MM.1S (cell line): ENCODE measurements around the gene ZMIZ1.

Experiments
- DNase-seq: peaks from one replicate; pipeline ENCODE4 v3.0.0-alpha.2; 2015
- H2AFZ ChIP-seq: fragments of 300-600 bp; sonication (generic); 2 replicates; pipeline ENCODE4 v1.6.0; 2016; ENCODE audit warnings: antibody characterized with exemption, low read length
- H3F3A ChIP-seq: fragments of 300-600 bp; sonication (generic); 2 replicates; pipeline ENCODE4 v1.6.1; 2016; ENCODE audit warnings: mild to moderate bottlenecking, antibody characterized with exemption, low read length, moderate library complexity, mixed read lengths; ENCODE audit not compliant: insufficient read depth
- H3K27ac ChIP-seq: fragments of 300-600 bp; sonication (generic); 2 replicates; pipeline ENCODE4 v1.5.1; 2016; ENCODE audit warnings: mild to moderate bottlenecking, low read length
- H3K27me3 ChIP-seq: fragments of 300-600 bp; sonication (generic); replicated peaks from 2 replicates; pipeline ENCODE4 v1.6.0; 2016; ENCODE audit warnings: low read length; ENCODE audit not compliant: insufficient read depth
- H3K36me3 ChIP-seq: fragments of 300-600 bp; sonication (generic); replicated peaks from 2 replicates; pipeline ENCODE4 v1.6.1; 2016; ENCODE audit warnings: mild to moderate bottlenecking, low read length, mixed read lengths; ENCODE audit not compliant: insufficient read depth
- H3K4me1 ChIP-seq: fragments of 300-600 bp; sonication (generic); 2 replicates; pipeline ENCODE4 v1.6.1; 2016; ENCODE audit warnings: low read length, mixed read lengths
- H3K4me2 ChIP-seq: fragments of 300-600 bp; sonication (generic); 2 replicates; pipeline ENCODE4 v1.6.0; 2016; ENCODE audit warnings: low read depth, low read length
- H3K4me3 ChIP-seq: fragments of 300-600 bp; sonication (generic); 2 replicates; pipeline ENCODE4 v1.5.1; 2016; ENCODE audit warnings: low read length, mixed read lengths
- H3K79me2 ChIP-seq: fragments of 300-600 bp; sonication (generic); 2 replicates; pipeline ENCODE4 v1.6.1; 2016; ENCODE audit warnings: mixed run types, low read length, mixed read lengths
- H3K9ac ChIP-seq: fragments of 300-600 bp; sonication (generic); 2 replicates; pipeline ENCODE4 v1.6.1; 2016; ENCODE audit warnings: low read length, mixed read lengths
- H3K9me2 ChIP-seq: fragments of 300-600 bp; sonication (generic); replicated peaks from 2 replicates; pipeline ENCODE4 v1.6.1; 2016; ENCODE audit warnings: mild to moderate bottlenecking, low read length, mixed read lengths; ENCODE audit not compliant: insufficient read depth
- H3K9me3 ChIP-seq: fragments of 300-600 bp; sonication (generic); replicated peaks from 2 replicates; pipeline ENCODE4 v1.6.1; 2016; ENCODE audit warnings: mild to moderate bottlenecking, low read length, mixed read lengths; ENCODE audit not compliant: insufficient read depth
- H4K20me1 ChIP-seq: fragments of 300-600 bp; sonication (generic); 2 replicates; pipeline ENCODE4 v1.6.1; 2016; ENCODE audit warnings: mild to moderate bottlenecking, low read length, moderate library complexity, mixed read lengths; ENCODE audit not compliant: insufficient read depth
- CTCF ChIP-seq: fragments of 300-600 bp; sonication (generic); IDR thresholded peaks from 2 replicates; pipeline ENCODE4 v1.5.1; 2016; ENCODE audit warnings: antibody characterized with exemption, low read length, mixed read lengths
- EZH2 ChIP-seq: fragments of 300-600 bp; sonication (generic); optimal IDR thresholded peaks from 2 replicates; pipeline ENCODE3; 2017; ENCODE audit warnings: low read depth, mild to moderate bottlenecking, antibody characterized with exemption, low read length, mixed read lengths
- EZH2phosphoT487 ChIP-seq: fragments of 300-600 bp; sonication (generic); IDR thresholded peaks from 2 replicates; pipeline ENCODE4 v1.6.1; 2018; ENCODE audit warnings: antibody characterized with exemption, low read length

ZMIZ1 gene

GRCh38 chr10:79098596-79099015 lies 29.8 kb downstream of the ZMIZ1 start:
- Histone ChIP-seq H3F3A (no peaks in the 10 kb centered on the region), H4K20me1 (no peaks in the 10 kb centered on the region), H3K9me2 (no peaks in the 10 kb centered on the region), H3K4me1 (peaks cover 16% of the 10 kb centered on the region), H3K4me3 (no peak overlapping the region), H3K79me2 (peaks cover 7% of the 10 kb centered on the region; the same call in 1 of the 2 replicates), H2AFZ (no peak overlapping the region), H3K36me3 (no peaks in the 10 kb centered on the region), H3K9me3 (no peaks in the 10 kb centered on the region), H3K9ac (no peak overlapping the region), H3K27me3 (no peaks in the 10 kb centered on the region), H3K27ac (peak overlapping the region; percentile 25; the same call in 1 of the 2 replicates), H3K4me2 (no peak overlapping the region)
- TF ChIP-seq EZH2phosphoT487 (no peak), CTCF (no peak), EZH2 (no peak)
- DNase-seq: peak; percentile 36

DNA sequence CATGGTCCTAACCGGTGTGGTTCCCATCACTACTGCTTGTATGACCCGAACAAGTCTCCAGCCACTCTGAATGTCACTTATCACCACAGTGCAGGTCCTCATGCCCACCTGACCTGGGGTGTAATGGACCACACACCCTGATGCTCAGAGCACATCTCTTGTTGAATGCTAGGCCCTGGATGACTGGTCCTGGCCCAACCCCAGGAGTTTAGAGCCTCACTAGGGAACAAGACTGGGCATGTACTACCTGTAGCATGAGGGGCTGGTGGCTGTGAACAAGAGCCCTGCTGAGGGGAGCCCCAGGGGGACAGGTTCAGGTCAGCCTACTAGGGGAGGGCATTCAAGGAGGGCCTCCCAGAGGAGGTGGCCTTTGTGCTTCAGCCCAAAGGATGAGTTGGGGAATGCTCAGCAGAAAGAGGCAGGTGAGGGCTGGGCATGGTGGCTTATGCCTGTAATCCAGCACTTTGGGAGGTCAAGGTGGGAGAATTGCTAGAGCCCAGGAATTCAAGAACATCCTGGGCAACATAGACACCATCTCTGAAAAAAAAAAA lies 31.2 kb downstream of the ZMIZ1 start:
- Histone ChIP-seq H3K4me3 (no peak overlapping the region), H3F3A (no peaks in the 10 kb centered on the region), H3K9ac (no peak overlapping the region), H3K4me2 (no peak overlapping the region), H3K9me2 (no peaks in the 10 kb centered on the region), H4K20me1 (no peaks in the 10 kb centered on the region), H3K4me1 (peaks cover 16% of the 10 kb centered on the region), H2AFZ (no peak overlapping the region), H3K36me3 (no peaks in the 10 kb centered on the region), H3K27ac (no peak overlapping the region), H3K79me2 (peaks cover 10% of the 10 kb centered on the region; the same call in 1 of the 2 replicates), H3K9me3 (no peaks in the 10 kb centered on the region), H3K27me3 (no peaks in the 10 kb centered on the region)
- TF ChIP-seq EZH2 (no peak), CTCF (no peak), EZH2phosphoT487 (no peak)
- no peak for DNase-seq

DNA sequence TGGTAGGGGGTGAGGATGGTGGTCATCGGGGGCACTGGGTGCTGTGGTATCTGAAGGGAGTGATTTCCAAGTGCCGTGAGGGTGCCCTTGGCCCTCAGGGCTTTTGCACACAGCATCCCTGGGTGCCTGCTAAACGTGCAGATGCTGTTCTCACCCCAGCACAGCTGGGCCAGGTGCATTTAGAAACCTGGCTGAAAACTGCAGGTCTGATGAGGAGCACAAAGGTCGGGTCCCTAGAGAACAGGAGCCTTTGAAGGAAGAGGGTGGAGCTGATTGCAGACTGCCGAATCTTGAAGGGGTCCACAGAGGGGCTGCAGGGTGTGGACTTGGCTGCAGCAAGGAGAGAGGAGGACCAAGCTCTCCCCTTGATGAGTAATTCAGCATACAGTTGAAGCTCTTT lies 32.0 kb downstream of the ZMIZ1 start:
- Histone ChIP-seq H3K36me3 (no peaks in the 10 kb centered on the region), H3K9ac (no peak overlapping the region), H3K4me2 (no peak overlapping the region), H3K27me3 (no peaks in the 10 kb centered on the region), H3K27ac (no peak overlapping the region), H4K20me1 (no peaks in the 10 kb centered on the region), H3F3A (no peaks in the 10 kb centered on the region), H3K9me3 (no peaks in the 10 kb centered on the region), H3K9me2 (no peaks in the 10 kb centered on the region), H3K79me2 (peaks cover 10% of the 10 kb centered on the region; the same call in 1 of the 2 replicates), H2AFZ (no peak overlapping the region), H3K4me3 (no peak overlapping the region), H3K4me1 (peaks cover 16% of the 10 kb centered on the region)
- TF ChIP-seq CTCF: no peak
- TF ChIP-seq EZH2: no peak
- TF ChIP-seq EZH2phosphoT487: no peak
- DNase-seq: no peak
